Panc1 (cell line): ENCODE results near the gene HNRNPDL. TPM values are rescaled to one million over a fixed set of nuclear protein-coding genes. Genes with fewer than 3 reads are reported as not detected.

Experiments used
- ATAC-seq: fragments of 200-7000 bp; cut with Tn5 transposase; 2 replicates; pipeline ENCODE4 v1.9.1; 2020; ENCODE audit warnings: mild to moderate bottlenecking, moderate library complexity
- BruUV-seq: library from RNA; stranded (reverse); fragments of 400-500 nt; replicated peaks from 2 replicates; lab custom pipeline; 2021; lab: Mats Ljungman, UMichigan
- CTCF ChIA-PET: fragments of 300-600 bp; sonication (Branson Sonifier 250); formaldehyde crosslinking; loops from one replicate; lab custom pipeline; 2022; ENCODE audit warnings: antibody characterized with exemption; lab: Charles Lee
- POLR2A ChIA-PET: fragments of 300-600 bp; sonication (Branson Sonifier 250); formaldehyde crosslinking; loops from one replicate; lab custom pipeline; 2022; ENCODE audit warnings: antibody characterized with exemption; lab: Charles Lee
- DNase-seq: peaks from one replicate; pipeline ENCODE4 v3.0.0-alpha.2; 2010; ENCODE audit warnings: low read depth, low spot score
- H3K27ac ChIP-seq: 2 replicates; pipeline ENCODE4 v1.5.1; 2011; ENCODE audit warnings: mild to moderate bottlenecking, low read length, inconsistent platforms
- H3K27me3 ChIP-seq: fragments of 200-500 bp; sonication (Bioruptor generic); 2 replicates; pipeline ENCODE4 v1.6.0; 2014; ENCODE audit warnings: low read length, inconsistent platforms; ENCODE audit not compliant: control insufficient read depth, insufficient read depth
- H3K36me3 ChIP-seq: fragments of 200-500 bp; sonication (Bioruptor generic); 2 replicates; pipeline ENCODE4 v1.5.1; 2014; ENCODE audit warnings: inconsistent platforms, mild to moderate bottlenecking, low read length, moderate library complexity; ENCODE audit not compliant: control insufficient read depth, insufficient read depth
- H3K4me1 ChIP-seq: 2 replicates; pipeline ENCODE4 v1.5.1; 2011; ENCODE audit warnings: inconsistent platforms, mild to moderate bottlenecking, low read length, moderate library complexity; ENCODE audit not compliant: control insufficient read depth, insufficient read depth
- H3K4me3 ChIP-seq, 2 experiments: 2 replicates each; pipeline ENCODE4 v1.5.1; 2011 to 2012; ENCODE audit warnings: low read depth in 2 of 2, low read length in 2 of 2, mild to moderate bottlenecking in 2 of 2, inconsistent platforms in 1 of 2, moderate library complexity in 1 of 2
- H3K9me3 ChIP-seq: fragments of 200-500 bp; sonication (Bioruptor generic); 2 replicates; pipeline ENCODE4 v1.5.1; 2014; ENCODE audit warnings: low read depth, mild to moderate bottlenecking, inconsistent platforms, low read length, moderate library complexity; ENCODE audit not compliant: control insufficient read depth, insufficient read depth
- CTCF ChIP-seq: fragments of 450-650 bp; IDR thresholded peaks from 2 replicates; pipeline ENCODE4 v1.5.1; 2017; ENCODE audit warnings: mild to moderate bottlenecking
- POLR2AphosphoS5 ChIP-seq: IDR thresholded peaks from 2 replicates; pipeline ENCODE4 v1.6.1; 2012; ENCODE audit warnings: mild to moderate bottlenecking, low read depth, low read length, moderate library complexity
- REST ChIP-seq, 2 experiments: IDR thresholded peaks; 2 replicates each; pipeline ENCODE4 v1.6.1; 2011 to 2012; ENCODE audit warnings: low read depth in 2 of 2, control low read depth in 1 of 2, low read length in 1 of 2, mild to moderate bottlenecking in 1 of 2, moderate library complexity in 1 of 2; ENCODE audit not compliant: insufficient read depth in 1 of 2
- SIN3A ChIP-seq: IDR thresholded peaks from 2 replicates; pipeline ENCODE4 v1.6.1; 2012; ENCODE audit warnings: low read depth, mild to moderate bottlenecking, low read length, moderate library complexity, borderline replicate concordance; ENCODE audit not compliant: insufficient read depth
- TCF7L2 ChIP-seq: IDR thresholded peaks from 2 replicates; pipeline ENCODE4 v1.6.1; 2011; ENCODE audit warnings: mild to moderate bottlenecking, low read depth, low read length, inconsistent platforms
- in situ Hi-C: cut with HindIII; loops from 2 replicates; pipeline ENCODE4 v1.10.0; 2016; ENCODE audit warnings: low sequenced_read_pairs, low pct_unique_long_range_greater_than_20kb
- intact Hi-C: fragments of 100-400 bp; cut with micrococcal nuclease; formaldehyde crosslinking; loops from one replicate; pipeline ENCODE4 v1.10.0; 2022; ENCODE audit not compliant: unreplicated experiment
- total RNA-seq: library from RNA; stranded (reverse); gene quantifications from one replicate; pipeline ENCODE4 v1.2.1, GENCODE V29; 2021; ENCODE audit not compliant: unreplicated experiment

Gene HNRNPDL
- total RNA-seq, 1 experiment from 2014 or later: 146 TPM

GRCh38 chr4:82432596-82432995 is 2.3 kb upstream of the HNRNPDL start:
- POLR2A ChIA-PET: interaction anchor here (0.6 kb wide), 1 partner anchor 16 kb away, joined by 9 read pairs; no protein-coding TSS in a partner anchor

GRCh38 chr4:82431831-82432230 is 1.6 kb upstream of the HNRNPDL start:
- ChIA-PET POLR2A (no interaction called here), CTCF (no interaction called here)
- H3K4me1 ChIP-seq: peaks cover 14% of the 10 kb centered on the region
- intact Hi-C loops: no loop called here
- TF ChIP-seq REST (IDR thresholded peaks at IDR 0.05; ENCODE audit: insufficient read depth in 1 of 2, low read depth in 2 of 2, low read length in 1 of 2) (no peak), TCF7L2 (no peak), CTCF (no peak), POLR2AphosphoS5 (no peak), SIN3A (no peak)
- DNase-seq: no peak
- H3K36me3 ChIP-seq: peaks cover 22% of the 10 kb centered on the region
- in situ Hi-C loops: no loop called here
- H3K4me3 ChIP-seq: peak overlapping the region; percentile 85 to 96
- no TSS peak for BruUV-seq
- no peaks in the 10 kb centered on the region for H3K9me3 ChIP-seq
- H3K27me3 ChIP-seq: no peaks in the 10 kb centered on the region
- ATAC-seq: no peak
- no peak overlapping the region; the same call in 1 of the 2 replicates for H3K27ac ChIP-seq

More at GRCh38 chr4:82432596-82432995, 2.3 kb upstream of the HNRNPDL start:
- Histone ChIP-seq H3K27me3 (no peaks in the 10 kb centered on the region), H3K9me3 (no peaks in the 10 kb centered on the region), H3K4me1 (peaks cover 10% of the 10 kb centered on the region), H3K4me3 (no peak overlapping the region), H3K36me3 (peaks cover 15% of the 10 kb centered on the region), H3K27ac (no peak overlapping the region)
- CTCF ChIA-PET: no interaction called here
- DNase-seq (no peak), ATAC-seq (no peak)
- no TSS peak for BruUV-seq
- in situ Hi-C loops: no loop called here
- TF ChIP-seq SIN3A (no peak), CTCF (no peak), POLR2AphosphoS5 (no peak), REST (IDR thresholded peaks at IDR 0.05; ENCODE audit: insufficient read depth in 1 of 2, low read depth in 2 of 2, low read length in 1 of 2) (no peak), TCF7L2 (no peak)
- intact Hi-C loops: no loop called here
